ENCODE data around the gene ZNF581. TPM values are rescaled to one million over a fixed set of nuclear protein-coding genes. Genes with fewer than 3 reads are reported as not detected.

The ZNF581 gene
- total and polyA plus RNA-seq, 9 donors = 15.1 to 37.6 (median 27.0) TPM

- H3K27me3 ChIP-seq (ENCODE audit: control insufficient read depth, insufficient read depth, low read length) = no peaks in the 10 kb centered on the region
Observed at GRCh38 chr19:55646889-55647731, 3.7 kb downstream of the ZNF581 start.

GRCh38 chr19:55647732-55648584, 4.5 kb downstream of the ZNF581 start, which contains the start of gene CCDC106:
Gene CCDC106 (plus strand): TSS chr19:55648212. CDS start chr19:55649047, 835 bp downstream.
- Histone ChIP-seq H3K4me3 (ENCODE audit: low read length) (peak within 1 kb of the TSS; percentile 86), H3K36me3 (ENCODE audit: control insufficient read depth, insufficient read depth, low read length) (peaks cover 38% of the 10 kb centered on the region), H3K27ac (ENCODE audit: low read length) (peak within 1 kb of the TSS; percentile 85), H3K9me3 (replicated peaks; ENCODE audit: control insufficient read depth, low read depth, low read length) (no peaks in the 10 kb centered on the region), H3K27me3 (ENCODE audit: control insufficient read depth, insufficient read depth, low read length) (no peaks in the 10 kb centered on the region), H3K4me1 (ENCODE audit: control insufficient read depth, insufficient read depth, low read length) (peaks cover 44% of the 10 kb centered on the region)
- DNase-seq = peak; percentile 89
- WGBS (ENCODE audit: insufficient coverage) = under 1% methylated on average over 62 of the region's 87 CpGs

More at GRCh38 chr19:55646889-55647731, 3.7 kb downstream of the ZNF581 start:
- DNase-seq = no peak
- Histone ChIP-seq H3K4me1 (ENCODE audit: control insufficient read depth, insufficient read depth, low read length) (peaks cover 51% of the 10 kb centered on the region), H3K9me3 (replicated peaks; ENCODE audit: control insufficient read depth, low read depth, low read length) (no peaks in the 10 kb centered on the region), H3K4me3 (ENCODE audit: low read length) (peak overlapping the region; percentile 86), H3K36me3 (ENCODE audit: control insufficient read depth, insufficient read depth, low read length) (peaks cover 34% of the 10 kb centered on the region), H3K27ac (ENCODE audit: low read length) (no peak overlapping the region)
- WGBS (ENCODE audit: insufficient coverage) = 68% methylated on average over 4 of the region's 14 CpGs

DNA sequence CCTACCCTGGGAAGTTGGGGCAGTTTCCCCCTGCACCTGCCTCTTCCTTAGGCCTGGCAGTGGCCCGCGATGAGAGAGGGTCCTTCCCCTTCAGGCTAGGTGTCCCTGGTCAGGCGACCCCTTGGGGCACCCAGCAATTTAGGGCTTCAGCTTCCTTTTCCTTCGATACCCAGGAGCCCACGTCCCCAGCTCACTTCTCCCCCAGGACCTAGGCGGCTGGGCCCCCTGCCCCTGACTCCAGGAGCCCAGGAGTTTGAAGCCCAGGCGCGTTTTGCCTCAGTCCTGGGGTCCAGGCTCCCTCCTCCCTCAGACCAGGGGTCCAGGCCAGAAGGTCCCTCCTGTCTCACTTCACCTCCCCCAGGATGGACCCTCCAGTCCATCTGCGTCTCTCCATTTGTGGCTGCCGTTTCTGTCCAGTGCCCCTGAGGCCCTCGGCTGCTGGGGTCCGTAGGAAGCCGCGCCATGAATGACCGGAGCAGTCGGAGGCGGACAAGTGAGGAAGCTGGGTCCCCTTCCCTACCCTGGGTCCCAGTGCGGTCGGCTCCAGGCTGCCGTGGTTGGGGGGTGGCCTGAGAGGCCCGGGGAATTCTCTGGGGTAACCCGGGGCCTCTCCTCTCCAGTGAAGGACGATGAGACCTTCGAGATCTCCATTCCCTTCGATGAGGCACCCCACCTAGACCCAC, 5.3 kb downstream of the ZNF581 start:
- peak; percentile 40 for DNase-seq
- peaks cover 38% of the 10 kb centered on the region for H3K36me3 ChIP-seq (ENCODE audit: control insufficient read depth, insufficient read depth, low read length)
- H3K9me3 ChIP-seq (replicated peaks; ENCODE audit: control insufficient read depth, low read depth, low read length) = no peaks in the 10 kb centered on the region
- peak overlapping the region; percentile 86 for H3K4me3 ChIP-seq (ENCODE audit: low read length)
- 15% methylated on average over 16 of the region's 25 CpGs for WGBS (ENCODE audit: insufficient coverage)
- H3K27ac ChIP-seq (ENCODE audit: low read length) = peak overlapping the region; percentile 42
- no peaks in the 10 kb centered on the region for H3K27me3 ChIP-seq (ENCODE audit: control insufficient read depth, insufficient read depth, low read length)
- peaks cover 43% of the 10 kb centered on the region for H3K4me1 ChIP-seq (ENCODE audit: control insufficient read depth, insufficient read depth, low read length)

DNA sequence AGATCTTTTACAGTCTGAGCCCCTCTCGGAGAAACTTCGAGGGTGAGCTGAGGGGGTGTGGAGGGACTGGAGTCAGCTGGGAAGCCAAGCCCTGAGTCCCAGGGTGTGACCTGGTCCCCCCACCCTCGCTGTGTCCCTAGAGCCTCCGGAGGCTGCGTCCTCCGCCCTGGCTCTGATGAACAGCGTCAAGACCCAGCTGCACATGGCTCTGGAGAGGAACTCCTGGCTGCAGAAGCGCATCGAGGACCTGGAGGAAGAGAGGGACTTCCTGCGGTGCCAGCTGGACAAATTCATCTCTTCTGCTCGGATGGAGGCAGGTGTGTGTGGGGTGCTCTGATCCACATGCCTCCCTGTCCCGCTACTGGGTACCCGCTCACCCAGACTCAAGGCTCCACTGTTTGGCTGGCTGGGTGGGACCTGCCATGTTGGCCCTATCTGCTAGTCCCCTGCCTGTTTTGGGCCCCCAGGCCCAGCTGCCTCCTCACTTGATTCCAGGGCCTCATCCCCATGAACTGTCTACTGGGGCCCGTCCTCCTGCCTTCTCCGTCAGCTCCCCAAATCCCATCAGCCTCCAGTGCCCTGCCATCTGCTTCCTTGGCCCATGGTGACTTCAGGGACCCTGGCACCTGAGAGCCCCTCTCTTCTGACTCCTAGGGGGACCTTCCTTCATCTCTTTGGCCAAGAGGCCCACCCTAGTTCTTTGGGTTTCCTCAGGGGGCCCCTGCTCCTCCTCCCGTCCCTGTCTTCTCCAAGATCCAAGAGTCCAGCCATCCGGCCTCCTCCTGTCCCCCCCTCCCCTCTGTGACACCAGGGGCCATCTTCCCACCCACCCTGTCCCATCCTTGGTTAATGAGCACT, 6.0 kb downstream of the ZNF581 start:
- DNase-seq = peak; percentile 30
- 58% methylated on average over 10 of the region's 17 CpGs for WGBS (ENCODE audit: insufficient coverage)
- Histone ChIP-seq H3K27me3 (ENCODE audit: control insufficient read depth, insufficient read depth, low read length) (no peaks in the 10 kb centered on the region), H3K27ac (ENCODE audit: low read length) (no peak overlapping the region), H3K4me3 (ENCODE audit: low read length) (peak overlapping the region; percentile 86), H3K4me1 (ENCODE audit: control insufficient read depth, insufficient read depth, low read length) (peaks cover 35% of the 10 kb centered on the region), H3K9me3 (replicated peaks; ENCODE audit: control insufficient read depth, low read depth, low read length) (no peaks in the 10 kb centered on the region), H3K36me3 (ENCODE audit: control insufficient read depth, insufficient read depth, low read length) (peaks cover 36% of the 10 kb centered on the region)

- Histone ChIP-seq H3K36me3 (ENCODE audit: control insufficient read depth, insufficient read depth, low read length) (peaks cover 30% of the 10 kb centered on the region), H3K27me3 (ENCODE audit: control insufficient read depth, insufficient read depth, low read length) (no peaks in the 10 kb centered on the region), H3K4me1 (ENCODE audit: control insufficient read depth, insufficient read depth, low read length) (peaks cover 29% of the 10 kb centered on the region), H3K9me3 (replicated peaks; ENCODE audit: control insufficient read depth, low read depth, low read length) (no peaks in the 10 kb centered on the region), H3K4me3 (ENCODE audit: low read length) (no peak overlapping the region), H3K27ac (ENCODE audit: low read length) (no peak overlapping the region)
- DNase-seq = no peak
- 87% methylated on average over 2 of the region's 4 CpGs for WGBS (ENCODE audit: insufficient coverage)
Observed at GRCh38 chr19:55650126-55650557, 6.7 kb downstream of the ZNF581 start.

GRCh38 chr19:55650602-55651230, 7.3 kb downstream of the ZNF581 start:
- Histone ChIP-seq H3K9me3 (replicated peaks; ENCODE audit: control insufficient read depth, low read depth, low read length) (no peaks in the 10 kb centered on the region), H3K4me3 (ENCODE audit: low read length) (no peak overlapping the region), H3K36me3 (ENCODE audit: control insufficient read depth, insufficient read depth, low read length) (peaks cover 24% of the 10 kb centered on the region), H3K4me1 (ENCODE audit: control insufficient read depth, insufficient read depth, low read length) (peaks cover 29% of the 10 kb centered on the region), H3K27ac (ENCODE audit: low read length) (no peak overlapping the region), H3K27me3 (ENCODE audit: control insufficient read depth, insufficient read depth, low read length) (no peaks in the 10 kb centered on the region)
- WGBS (ENCODE audit: insufficient coverage) = 89% methylated on average over 10 of the region's 17 CpGs
- peak; percentile 27 for DNase-seq

- Histone ChIP-seq H3K27me3 (ENCODE audit: control insufficient read depth, insufficient read depth, low read length) (no peaks in the 10 kb centered on the region), H3K4me1 (ENCODE audit: control insufficient read depth, insufficient read depth, low read length) (peaks cover 34% of the 10 kb centered on the region), H3K4me3 (ENCODE audit: low read length) (no peak overlapping the region), H3K27ac (ENCODE audit: low read length) (no peak overlapping the region), H3K36me3 (ENCODE audit: control insufficient read depth, insufficient read depth, low read length) (peaks cover 22% of the 10 kb centered on the region), H3K9me3 (replicated peaks; ENCODE audit: control insufficient read depth, low read depth, low read length) (no peaks in the 10 kb centered on the region)
- 78% methylated on average over 9 of the region's 18 CpGs for WGBS (ENCODE audit: insufficient coverage)
- peak; percentile 27 for DNase-seq
Observed at GRCh38 chr19:55651236-55651635, 7.8 kb downstream of the ZNF581 start.

- WGBS (ENCODE audit: insufficient coverage) = 52% methylated on average over 61 of the region's 71 CpGs
- peak; percentile 56 for DNase-seq
- H3K27me3 ChIP-seq (ENCODE audit: control insufficient read depth, insufficient read depth, low read length) = no peaks in the 10 kb centered on the region
- H3K27ac ChIP-seq (ENCODE audit: low read length) = peak overlapping the region; percentile 100
- H3K4me3 ChIP-seq (ENCODE audit: low read length) = no peak overlapping the region
- H3K9me3 ChIP-seq (replicated peaks; ENCODE audit: control insufficient read depth, low read depth, low read length) = no peaks in the 10 kb centered on the region
- peaks cover 40% of the 10 kb centered on the region for H3K4me1 ChIP-seq (ENCODE audit: control insufficient read depth, insufficient read depth, low read length)
- peaks cover 27% of the 10 kb centered on the region for H3K36me3 ChIP-seq (ENCODE audit: control insufficient read depth, insufficient read depth, low read length)
Observed at GRCh38 chr19:55652311-55653128, 9.1 kb downstream of the ZNF581 start.
